VCaP (cell line): ENCODE measurements around the gene ARMC2.
"Not testable (repeated sequence)": the region's sequence is repeated elsewhere in the genome, so short reads cannot be mapped to it uniquely, and the experiment has no call there.

Source experiments
- H3K27ac ChIP-seq: fragments of 450-650 bp; 2 replicates; pipeline ENCODE4 v1.5.1; 2017
- CTCF ChIP-seq: fragments of 450-650 bp; conservative IDR thresholded peaks from 2 replicates; pipeline ENCODE4 v1.5.1; 2017; ENCODE audit warnings: mild to moderate bottlenecking, moderate library complexity

Gene ARMC2

GRCh38 chr6:108921547-108922361, 73.5 kb downstream of the ARMC2 start:
- no peak overlapping the region for H3K27ac ChIP-seq
- no peak for TF ChIP-seq CTCF

- no peak for TF ChIP-seq CTCF
- H3K27ac ChIP-seq = no peak overlapping the region
Measured at GRCh38 chr6:108922499-108922898, 74.3 kb downstream of the ARMC2 start.

- no peak overlapping the region for H3K27ac ChIP-seq
- TF ChIP-seq CTCF = no peak
Measured at GRCh38 chr6:108927927-108928326, 79.7 kb downstream of the ARMC2 start.

GRCh38 chr6:108928650-108929049, 80.4 kb downstream of the ARMC2 start:
- TF ChIP-seq CTCF = no peak
- no peak overlapping the region for H3K27ac ChIP-seq

GRCh38 chr6:108931090-108931489, 82.9 kb downstream of the ARMC2 start:
- not testable (repeated sequence) for H3K27ac ChIP-seq

GRCh38 chr6:108937170-108937569, 88.9 kb downstream of the ARMC2 start:
- no peak overlapping the region for H3K27ac ChIP-seq
- no peak for TF ChIP-seq CTCF

GRCh38 chr6:108940741-108941140, 92.5 kb downstream of the ARMC2 start:
- no peak for TF ChIP-seq CTCF
- no peak overlapping the region for H3K27ac ChIP-seq

- no peak for TF ChIP-seq CTCF
- no peak overlapping the region for H3K27ac ChIP-seq
Measured at GRCh38 chr6:108941281-108941680, 93.1 kb downstream of the ARMC2 start.
